Stimulated activated CD8-positive, alpha-beta memory T cell treated with anti-CD3 and anti-CD28 coated beads, Interleukin-7, amount 100 ng/mL, for 1 hour (primary cell): ENCODE results near the gene PPP1R37.
A peak's percentile ranks its signal among the peaks of the same experiment; 100 is the strongest.

Source experiments
- DNase-seq, 2 donors: peaks; one replicate each; pipeline ENCODE4 v3.0.0-alpha.2; 2020; ENCODE audit warnings: low read depth in 2 of 2

Gene PPP1R37

DNA sequence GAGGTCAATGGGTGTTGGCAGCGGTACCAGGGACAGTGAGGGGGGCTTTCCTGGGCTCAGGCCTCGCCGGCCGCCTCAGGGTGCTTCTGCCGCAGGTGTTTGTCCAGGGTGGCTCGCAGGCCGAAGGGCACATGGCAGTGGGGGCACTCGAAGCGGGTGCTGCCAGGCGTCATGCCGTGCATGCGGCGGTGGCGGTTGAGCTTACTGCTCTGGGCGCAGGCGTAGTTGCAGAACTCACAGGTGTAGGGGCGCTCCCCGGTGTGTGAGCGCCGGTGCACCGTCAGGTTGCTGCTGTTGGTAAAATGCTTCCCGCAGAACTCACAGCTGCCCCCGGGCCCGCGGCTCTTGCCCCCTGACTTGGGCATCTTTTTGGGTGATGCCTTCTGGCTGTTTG, 21.4 kb upstream of the PPP1R37 start:
- no peak for DNase-seq

DNA sequence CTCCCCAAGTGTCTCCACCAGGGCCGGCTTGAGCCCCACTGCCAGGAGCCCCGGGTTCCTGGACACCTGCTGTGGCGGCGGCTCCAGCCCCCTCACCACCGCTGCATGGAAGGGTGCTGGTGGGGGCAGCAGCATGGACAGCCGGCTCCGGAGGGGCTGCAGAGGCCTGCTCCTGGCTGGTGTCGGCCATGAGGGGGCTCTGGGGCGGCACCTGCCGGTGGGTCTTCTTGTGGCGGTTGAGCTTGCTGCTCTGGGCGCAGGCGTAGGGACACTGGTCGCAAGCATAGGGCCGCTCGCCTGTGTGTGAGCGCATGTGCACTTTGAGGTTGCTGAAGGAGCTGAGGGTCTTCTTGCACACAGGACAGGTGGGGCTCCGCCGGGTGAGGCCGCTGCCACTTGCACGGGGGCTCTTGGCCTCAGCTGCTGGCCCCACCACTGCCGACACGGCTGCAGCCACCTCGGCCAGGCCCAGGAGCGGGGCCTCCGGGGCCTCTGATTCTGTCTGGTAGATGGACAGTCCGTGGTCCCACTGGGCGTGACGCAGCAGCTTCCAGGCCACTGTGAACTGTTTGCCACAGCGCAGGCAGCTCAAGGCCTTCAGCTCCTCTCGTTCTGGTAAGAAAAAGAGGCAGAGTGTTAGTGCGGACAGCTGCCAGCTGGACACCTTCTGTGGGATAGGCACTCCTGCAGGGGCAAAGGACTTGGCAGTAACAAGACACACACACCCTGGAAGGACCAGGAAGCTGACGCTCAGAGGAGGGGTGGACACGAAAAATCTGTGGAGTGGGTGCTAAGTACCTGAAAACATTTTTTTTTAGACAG, 20.8 kb upstream of the PPP1R37 start:
- no peak for DNase-seq

DNA sequence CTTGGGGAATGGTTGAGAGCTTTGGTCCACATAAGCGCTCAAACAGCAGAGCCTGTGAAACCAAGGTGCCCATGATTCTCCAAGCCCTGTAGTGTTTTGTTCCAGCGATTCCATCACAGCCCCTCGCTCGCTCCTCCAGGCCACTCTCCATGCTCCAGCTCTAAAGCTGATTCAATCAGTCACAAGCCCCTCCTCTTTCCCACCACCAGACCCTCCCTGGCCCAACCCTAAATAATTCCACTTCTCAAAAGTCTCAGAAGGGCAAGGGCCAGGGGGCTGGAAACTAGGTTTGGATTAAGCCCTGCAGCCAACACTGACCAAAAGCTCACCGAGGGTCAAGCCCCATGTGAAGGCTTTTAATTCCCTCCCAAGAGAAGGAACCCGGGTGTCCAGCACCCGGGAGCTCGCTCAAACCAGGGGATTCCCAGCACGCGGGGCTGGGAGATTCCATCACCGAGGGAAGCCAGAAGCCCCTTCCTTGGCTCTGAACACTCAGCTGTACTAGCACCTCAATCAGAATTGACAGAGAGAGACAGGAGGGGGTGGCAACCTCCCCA, 18.2 kb upstream of the PPP1R37 start:
- DNase-seq = no peak

DNA sequence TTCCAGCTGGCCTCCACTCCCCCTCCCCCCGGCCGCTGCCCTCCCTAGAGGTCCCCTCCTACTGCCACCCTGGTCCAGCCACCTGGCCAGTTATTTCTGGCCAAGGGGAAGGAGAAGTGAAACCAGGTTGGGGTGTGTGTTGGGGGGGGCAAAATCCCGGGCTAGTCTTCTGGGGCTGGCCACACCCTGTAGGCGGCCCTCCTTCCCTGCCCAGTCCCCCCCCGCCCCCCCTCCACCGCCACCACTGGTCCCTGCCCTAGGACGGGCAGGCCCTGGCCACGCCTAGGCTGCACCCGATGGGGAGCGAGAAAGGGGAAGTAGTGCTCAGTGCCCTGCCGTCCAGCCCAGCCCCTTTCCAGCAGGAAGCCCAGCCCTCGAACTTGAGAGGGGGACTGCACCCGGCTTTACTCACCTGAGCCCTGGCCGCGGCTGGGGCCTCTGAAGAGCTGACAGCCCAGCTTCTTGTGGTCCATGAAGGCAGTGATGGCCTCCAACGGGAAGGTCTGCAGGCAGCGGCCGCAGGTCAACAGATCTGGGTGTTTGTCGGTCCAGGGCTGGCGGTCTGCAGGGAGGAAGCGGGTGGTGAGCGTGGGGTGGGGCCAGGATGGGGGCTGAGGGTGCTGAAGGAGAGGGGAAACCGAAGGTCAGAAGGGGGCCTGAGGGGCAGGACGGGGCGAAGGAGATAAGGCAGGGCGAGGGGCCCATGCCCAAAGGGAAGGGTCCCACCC, 17.5 kb upstream of the PPP1R37 start:
- no peak for DNase-seq

DNA sequence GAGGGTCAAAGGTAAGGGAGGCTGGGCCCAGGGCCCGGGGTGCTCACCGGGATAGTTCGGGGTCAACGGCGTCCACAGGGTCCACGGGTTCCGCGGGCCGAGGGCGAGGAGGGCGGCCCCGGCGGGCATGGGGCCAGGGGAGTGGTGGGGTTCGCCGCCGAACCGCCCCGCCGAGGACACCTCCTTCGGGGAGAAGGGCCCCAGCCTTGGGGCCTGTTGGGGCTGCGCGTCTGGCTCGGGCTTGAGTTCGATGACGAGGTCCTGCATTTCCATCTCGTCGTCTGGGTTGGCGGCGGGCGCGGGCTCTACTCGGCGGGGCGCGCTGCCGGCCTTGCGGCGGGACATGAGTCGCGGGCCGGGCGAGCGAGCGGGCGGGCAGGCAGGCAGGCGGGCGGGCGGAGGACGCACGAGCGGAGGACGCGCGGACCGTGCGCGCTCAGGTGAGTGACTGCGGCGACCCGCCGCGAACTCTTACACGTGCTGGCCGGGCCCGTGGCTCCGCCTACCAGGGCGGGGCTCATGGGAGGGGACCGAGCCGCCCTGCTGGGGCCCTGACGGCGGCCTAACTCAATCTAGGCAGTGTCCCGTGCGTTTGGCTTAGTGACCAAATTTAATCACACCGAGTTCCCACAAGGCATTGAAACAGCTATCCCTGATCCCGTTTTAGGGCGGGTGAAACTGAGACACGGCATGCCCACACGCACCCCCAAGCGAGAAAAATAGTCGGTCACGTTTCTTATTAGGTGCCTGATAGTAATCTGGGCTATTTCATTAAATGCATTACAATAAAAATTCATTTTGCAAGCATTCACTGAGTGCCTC, 16.7 kb upstream of the PPP1R37 start, which contains the start of gene ZNF296:
ZNF296 (minus strand) TSS at position 450 of the 822 bp plus-strand sequence; CDS start at position 345, 105 bp downstream.
- DNase-seq = peak; percentile 56 to 62

DNA sequence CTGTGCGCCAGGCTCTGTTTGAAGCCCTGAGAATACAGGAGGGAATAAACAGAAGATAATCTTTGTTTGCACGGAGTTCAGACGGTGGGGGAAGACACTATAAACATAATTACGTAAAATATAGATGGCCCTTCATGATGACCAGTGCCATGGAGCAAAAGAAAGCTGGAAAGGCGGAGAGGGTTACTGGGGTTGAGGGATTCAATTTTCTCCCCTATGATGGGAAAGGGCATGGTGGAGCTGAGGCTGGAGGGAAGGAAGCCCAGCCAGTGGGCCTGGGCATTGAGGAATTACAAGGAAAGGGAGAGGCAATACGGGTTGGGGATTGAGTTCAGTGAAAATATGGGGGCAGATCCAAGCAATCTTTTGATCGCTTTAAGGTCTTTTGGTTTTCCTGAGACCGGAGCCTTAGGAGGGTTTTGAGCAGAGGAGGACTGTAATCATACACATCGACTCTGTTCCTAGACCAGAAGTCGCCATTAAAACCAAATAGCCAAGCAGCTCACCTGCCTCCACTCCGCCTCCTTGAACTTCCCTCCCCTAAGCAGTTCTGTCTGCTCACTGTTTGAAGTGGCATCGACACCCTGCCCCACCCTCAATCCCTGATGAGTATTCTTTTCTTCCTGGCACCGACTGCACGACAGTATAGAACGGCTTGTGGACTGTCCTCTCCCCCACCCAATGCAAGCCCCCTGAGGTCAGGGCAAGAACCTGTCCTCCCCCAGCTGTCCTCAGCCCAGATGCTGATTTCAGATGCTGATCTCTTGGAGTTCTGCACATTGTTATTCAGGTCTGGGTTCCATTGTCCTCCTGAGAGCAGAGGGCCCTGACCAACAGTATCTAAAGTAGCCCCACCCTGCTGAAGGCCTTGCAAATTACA, 15.9 kb upstream of the PPP1R37 start:
- no peak for DNase-seq

DNA sequence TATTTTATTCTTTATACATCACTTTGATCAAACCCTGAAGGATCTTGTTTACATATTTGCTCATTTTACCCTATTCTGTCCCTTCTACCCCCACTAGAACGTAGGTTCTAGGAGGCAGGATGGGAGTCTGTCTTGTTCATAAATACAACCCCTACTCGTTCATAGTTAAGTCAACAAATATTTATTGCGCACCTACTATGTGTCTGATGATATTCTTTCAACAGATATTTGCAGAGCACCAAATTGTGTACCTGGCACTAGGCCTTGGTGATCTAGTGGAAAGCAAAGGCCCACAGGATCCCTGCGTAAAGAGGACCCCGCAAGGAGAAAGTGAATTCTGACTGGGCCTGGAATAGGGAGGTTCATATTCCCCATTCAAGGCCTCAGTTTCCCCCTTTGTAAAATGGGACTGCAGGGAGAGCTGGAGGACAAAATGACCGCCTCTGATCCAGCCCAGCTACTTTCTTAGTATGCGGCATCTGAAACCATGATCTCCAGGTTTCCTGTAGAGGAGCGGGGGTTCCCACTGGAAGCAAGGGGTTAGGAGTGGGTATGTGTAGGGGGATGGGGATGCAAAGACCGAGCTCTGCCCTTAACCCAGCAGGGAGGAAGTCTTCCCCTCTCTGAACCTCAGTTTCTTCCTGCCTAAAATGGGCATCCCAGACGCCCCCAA, 14.5 kb upstream of the PPP1R37 start:
- DNase-seq = no peak

DNA sequence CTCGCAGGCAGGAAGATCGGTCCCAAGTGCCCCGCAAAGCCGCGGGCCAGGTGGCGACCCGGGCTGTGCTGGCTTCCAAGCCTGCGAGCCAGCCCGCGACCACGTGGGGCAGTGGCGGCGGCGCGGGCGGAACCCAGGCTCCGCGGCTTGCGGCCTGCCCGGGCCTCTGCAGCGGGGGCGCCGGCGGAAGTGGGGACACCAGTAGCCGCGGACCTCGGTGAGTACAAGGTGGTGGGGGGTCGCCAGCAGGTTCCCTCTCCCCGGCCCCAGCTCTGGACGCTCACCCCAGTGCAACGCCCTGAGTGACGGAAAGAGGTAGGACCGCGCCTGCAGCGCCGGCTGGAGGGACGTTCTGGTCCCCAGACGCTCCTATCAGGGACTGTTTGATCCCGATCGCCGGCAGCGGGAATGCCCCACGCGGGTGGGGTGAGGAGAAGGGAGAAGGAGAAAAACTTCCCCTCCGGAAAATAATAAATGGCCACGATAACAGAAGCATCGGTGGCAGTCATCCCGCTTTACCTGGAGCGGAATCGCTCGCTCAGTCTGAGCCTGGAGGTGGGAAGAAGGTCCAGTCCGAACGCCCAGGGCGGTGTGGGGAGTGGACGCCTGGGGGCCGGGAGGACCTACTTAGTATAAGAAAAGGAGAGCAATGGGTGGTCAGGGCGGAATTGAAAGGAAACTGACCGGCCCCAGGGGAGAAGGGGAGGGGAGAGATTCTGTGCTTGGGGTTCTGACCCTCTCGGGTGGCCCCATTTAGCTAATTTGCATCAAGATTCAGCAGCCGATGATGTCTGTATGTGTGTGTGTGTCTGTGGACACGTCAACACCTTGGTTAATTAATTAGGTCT, 13.7 kb upstream of the PPP1R37 start, which contains the start of gene GEMIN7:
GEMIN7 (plus strand) TSS at position 198 of the 848 bp plus-strand sequence. CDS start 10,855 bp downstream, outside the sequence.
- peak; percentile 58 to 67 for DNase-seq

DNA sequence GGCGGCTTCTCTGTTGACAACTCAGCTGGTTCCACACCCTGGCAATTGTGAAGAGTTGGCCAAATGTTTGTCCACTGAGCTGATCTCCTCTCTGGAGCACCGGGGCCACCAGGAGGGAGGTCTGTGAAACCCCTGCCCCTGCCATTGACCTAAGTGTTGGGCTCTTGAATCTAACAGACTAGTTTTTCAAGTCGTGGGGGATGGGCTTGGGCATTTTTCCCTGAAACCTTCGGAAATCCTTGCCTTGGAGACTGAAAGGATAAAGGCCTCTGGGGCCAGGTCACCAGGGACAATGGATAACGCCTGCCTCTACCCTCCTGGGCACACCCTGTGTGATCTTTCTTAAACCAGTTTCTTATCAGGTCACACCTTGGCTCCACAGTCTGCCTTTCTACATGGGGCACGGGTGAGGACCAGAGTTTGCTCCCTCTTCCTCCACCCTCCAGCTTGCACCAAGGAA, 13.0 kb upstream of the PPP1R37 start:
- DNase-seq = no peak

DNA sequence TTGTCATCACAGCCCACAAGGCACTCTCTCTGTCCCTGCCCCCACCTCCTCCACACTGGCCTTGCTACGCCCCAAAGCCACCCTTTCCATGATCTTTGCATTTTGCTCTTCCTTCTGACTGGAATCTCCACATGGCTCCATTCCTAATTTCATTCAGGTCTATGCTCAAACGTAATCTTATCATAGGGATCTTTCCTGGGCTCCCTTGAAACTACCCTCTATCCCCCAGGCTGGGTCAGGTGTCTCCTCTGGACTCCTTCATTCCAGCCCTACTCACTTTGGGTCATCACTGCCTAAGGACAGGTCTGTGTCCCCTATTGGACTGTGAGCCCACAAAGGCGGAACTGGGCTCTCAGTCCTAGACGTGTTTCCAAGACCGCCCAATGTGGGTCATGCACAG, 10.8 kb upstream of the PPP1R37 start:
- DNase-seq = no peak

DNA sequence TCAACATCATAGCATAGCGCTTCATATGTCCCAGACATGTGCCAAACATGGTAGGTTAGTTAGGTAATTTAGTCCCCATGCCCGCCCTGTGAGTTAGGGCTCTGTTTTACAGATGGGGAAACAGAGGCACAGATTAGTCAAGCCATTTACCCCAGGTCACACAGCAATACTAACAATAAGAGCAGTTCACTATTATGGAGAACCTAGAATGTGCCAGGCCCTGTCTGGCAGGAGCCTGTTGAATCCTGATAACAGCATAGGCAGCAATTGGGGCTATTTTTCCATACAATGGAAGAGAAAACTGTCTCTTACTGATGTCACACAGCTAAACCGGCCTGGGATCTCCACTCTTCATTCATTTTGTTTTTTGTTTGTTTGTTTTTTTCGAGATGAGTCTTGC, 6.5 kb upstream of the PPP1R37 start:
- no peak for DNase-seq

DNA sequence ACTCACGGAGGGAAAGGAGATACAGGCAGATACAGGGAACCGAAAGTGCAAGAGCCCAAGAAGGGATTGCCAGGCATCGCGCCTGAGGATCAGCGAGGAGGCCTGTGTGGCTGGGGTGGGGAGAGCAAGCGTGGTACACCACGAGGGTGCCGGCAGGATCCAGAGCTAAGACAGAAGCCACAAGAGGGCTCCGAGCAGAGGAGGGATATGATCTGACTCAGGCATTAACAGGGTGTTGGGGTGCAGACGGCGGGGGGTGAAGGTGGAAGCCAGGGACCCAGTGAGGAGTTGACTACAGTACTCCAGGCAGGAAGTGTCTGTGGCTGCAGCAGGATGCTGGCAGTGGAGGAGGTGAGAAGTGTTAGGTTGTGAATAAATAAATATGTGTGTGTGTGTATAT, 5.4 kb upstream of the PPP1R37 start:
- DNase-seq = peak in 1 of 2 donors; percentile 41

DNA sequence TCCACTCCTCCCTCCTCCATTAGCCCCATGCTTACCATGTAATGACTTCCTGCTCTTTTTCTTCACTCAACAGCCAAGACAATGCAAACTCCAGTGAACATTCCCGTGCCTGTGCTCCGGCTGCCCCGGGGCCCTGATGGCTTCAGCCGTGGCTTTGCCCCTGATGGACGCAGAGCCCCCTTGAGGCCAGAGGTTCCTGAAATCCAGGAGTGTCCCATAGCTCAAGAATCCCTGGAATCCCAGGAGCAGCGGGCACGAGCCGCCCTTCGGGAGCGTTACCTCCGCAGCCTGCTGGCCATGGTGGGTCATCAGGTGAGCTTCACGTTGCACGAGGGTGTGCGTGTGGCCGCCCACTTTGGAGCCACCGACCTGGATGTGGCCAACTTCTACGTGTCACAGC, 2.9 kb upstream of the PPP1R37 start:
- no peak for DNase-seq

DNA sequence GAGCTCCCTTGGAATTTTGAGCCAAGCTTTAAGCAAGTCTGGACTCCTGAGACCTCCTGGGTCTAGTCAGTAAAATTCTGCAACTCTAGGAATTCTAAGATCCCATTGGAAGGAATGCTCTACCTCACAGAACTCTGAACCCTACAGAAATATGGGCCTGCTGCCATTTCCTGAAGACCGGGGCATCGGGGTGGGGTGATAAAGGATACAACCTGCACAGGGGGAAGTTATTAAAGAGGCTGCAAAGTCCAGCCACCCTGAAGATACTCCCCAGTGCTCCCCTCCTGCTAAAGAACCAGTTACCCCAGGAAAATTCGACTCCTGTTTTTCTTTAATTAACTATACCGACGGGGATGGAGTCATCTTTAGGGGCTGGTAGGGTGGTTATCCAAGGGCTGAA, 2.4 kb upstream of the PPP1R37 start:
- DNase-seq = no peak

DNA sequence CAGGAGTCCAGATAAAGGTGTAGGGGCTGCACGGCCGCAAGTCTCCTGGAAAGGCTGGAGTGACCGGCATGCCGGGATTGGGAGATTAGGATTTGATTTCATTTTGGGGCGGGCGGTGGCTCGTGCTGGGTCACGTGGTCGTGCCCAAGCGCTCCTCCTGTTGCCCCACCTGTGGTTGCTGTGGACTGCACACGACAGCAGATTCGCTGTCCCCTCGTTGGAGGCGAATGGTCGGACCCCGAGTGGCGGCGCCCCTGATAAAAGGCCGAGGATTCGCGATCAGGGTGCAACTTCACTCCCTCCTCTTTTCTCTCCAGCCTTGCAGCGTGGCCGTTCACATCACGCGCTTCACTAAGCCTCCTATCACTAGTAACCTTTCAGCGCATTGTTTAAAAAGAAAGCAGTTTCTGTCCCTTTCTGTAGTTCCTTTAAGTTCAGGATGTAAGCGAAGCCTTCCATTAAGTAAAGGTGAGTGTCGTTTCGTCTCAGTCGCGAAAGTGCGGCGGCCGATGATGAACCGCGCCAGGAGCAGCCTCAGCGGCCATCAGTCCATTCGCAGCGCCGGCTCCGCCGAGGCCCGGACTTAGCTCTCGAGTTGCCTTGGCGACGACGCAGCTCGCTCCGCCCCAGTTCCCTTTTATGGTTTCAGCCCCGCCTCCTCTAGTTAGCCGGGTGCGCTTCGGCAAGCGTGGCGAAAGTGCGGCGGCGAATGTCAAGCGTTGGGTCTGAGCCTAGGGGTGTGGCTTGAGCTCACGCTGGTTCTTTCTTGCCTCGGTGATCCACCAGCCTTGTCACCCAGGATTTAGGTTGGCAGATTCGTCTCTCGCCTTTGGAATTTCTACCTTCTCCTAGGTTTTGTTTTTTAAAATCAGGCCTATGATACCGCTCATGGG, 1.7 kb upstream of the PPP1R37 start:
- DNase-seq = peak; percentile 95 to 97

DNA sequence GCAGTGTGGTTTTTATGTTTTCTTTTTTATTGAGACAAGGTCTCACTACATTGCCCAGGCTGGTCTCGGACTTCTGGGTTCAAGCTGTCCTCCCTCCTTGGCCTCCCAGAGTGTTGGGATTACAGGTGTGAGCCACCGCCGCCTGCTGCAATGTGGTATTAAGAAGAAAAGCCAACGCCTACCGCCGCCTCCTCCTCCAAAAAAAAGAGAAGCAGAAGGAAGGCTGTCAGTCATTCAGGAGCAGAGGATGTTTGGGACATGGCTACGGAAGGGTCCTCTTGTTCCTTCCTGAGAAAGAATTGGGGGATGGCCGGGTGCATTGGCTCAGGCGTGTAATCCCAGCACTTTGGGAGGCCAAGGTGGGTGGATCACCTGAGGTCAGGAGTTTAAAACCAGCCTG, 1.2 kb downstream of the PPP1R37 start:
- DNase-seq = no peak

DNA sequence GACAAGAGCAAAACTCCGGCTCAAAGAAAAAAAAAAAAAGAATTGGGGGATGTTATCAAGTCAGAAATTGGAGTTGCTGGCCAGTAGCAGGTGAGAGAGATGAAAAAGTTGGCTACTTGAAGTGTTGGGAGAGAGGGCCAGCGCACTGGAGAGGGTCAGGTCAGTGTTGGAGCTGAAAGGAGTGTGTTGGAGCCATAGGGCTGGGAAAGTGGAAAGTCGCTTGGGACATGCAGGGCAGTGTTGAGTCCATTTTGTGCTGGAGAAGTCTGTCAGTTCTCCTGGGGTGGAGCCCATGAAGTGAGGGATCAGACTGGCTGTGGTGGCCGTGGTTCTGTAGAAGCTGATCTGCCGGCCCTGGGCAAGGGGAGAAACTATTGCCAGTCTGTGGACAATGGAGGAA, 1.7 kb downstream of the PPP1R37 start:
- DNase-seq = no peak
